ENCODE measurements around the gene EVI5. TPM values are rescaled to one million over a fixed set of nuclear protein-coding genes. Genes with fewer than 3 reads are reported as not detected.
A peak's percentile ranks its signal among the peaks of the same experiment; 100 is the strongest.

The EVI5 gene
- total RNA-seq, 1 donor from 2014 or later = 30.3 TPM

DNA sequence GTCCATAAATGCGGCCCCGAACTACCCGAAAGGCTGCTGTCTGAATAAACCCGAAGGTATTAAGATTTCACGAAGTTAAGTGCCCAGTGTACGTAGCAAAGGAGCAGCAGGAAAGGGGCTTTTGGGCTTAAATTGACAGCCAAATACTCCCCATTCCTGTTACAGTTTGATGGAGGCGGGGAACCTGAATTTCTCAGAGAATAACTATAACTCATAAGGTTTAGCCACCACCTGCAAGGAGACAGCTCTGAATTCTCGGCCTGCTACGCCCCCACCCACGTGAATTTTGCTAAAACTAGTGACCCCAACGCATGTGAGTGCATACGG is 303.3 kb downstream of the EVI5 start:
- Mint-ChIP-seq H3K9me3 (ENCODE audit: low read depth) (no peaks in the 10 kb centered on the region), H3K36me3 (ENCODE audit: insufficient read depth) (no peaks in the 10 kb centered on the region), H3K27ac (no peak overlapping the region), H3K4me1 (ENCODE audit: low read depth) (peaks cover 27% of the 10 kb centered on the region), H3K27me3 (peaks cover 89% of the 10 kb centered on the region), H3K4me3 (ENCODE audit: low read depth) (peak overlapping the region; percentile 44)
- TF ChIP-seq, protein P1, sequence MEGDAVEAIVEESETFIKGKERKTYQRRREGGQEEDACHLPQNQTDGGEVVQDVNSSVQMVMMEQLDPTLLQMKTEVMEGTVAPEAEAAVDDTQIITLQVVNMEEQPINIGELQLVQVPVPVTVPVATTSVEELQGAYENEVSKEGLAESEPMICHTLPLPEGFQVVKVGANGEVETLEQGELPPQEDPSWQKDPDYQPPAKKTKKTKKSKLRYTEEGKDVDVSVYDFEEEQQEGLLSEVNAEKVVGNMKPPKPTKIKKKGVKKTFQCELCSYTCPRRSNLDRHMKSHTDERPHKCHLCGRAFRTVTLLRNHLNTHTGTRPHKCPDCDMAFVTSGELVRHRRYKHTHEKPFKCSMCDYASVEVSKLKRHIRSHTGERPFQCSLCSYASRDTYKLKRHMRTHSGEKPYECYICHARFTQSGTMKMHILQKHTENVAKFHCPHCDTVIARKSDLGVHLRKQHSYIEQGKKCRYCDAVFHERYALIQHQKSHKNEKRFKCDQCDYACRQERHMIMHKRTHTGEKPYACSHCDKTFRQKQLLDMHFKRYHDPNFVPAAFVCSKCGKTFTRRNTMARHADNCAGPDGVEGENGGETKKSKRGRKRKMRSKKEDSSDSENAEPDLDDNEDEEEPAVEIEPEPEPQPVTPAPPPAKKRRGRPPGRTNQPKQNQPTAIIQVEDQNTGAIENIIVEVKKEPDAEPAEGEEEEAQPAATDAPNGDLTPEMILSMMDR (IDR thresholded peaks at IDR 0.05; ENCODE audit: unreplicated experiment) = no peak
- DNase-seq (ENCODE audit: low spot score, unreplicated experiment) = no peak

GRCh38 chr1:92480813-92481598 is 303.9 kb downstream of the EVI5 start:
- peak overlapping the region; percentile 44 for H3K4me3 Mint-ChIP-seq (ENCODE audit: low read depth)
- H3K9me3 Mint-ChIP-seq (ENCODE audit: low read depth) = no peaks in the 10 kb centered on the region
- TF ChIP-seq, protein P1 (IDR thresholded peaks at IDR 0.05; ENCODE audit: unreplicated experiment) = no peak
- H3K27ac Mint-ChIP-seq = peak overlapping the region; percentile 85
- peaks cover 24% of the 10 kb centered on the region for H3K4me1 Mint-ChIP-seq (ENCODE audit: low read depth)
- peak; percentile 23 for DNase-seq (ENCODE audit: low spot score, unreplicated experiment)
- no peaks in the 10 kb centered on the region for H3K36me3 Mint-ChIP-seq (ENCODE audit: insufficient read depth)
- peaks cover 91% of the 10 kb centered on the region for H3K27me3 Mint-ChIP-seq

DNA sequence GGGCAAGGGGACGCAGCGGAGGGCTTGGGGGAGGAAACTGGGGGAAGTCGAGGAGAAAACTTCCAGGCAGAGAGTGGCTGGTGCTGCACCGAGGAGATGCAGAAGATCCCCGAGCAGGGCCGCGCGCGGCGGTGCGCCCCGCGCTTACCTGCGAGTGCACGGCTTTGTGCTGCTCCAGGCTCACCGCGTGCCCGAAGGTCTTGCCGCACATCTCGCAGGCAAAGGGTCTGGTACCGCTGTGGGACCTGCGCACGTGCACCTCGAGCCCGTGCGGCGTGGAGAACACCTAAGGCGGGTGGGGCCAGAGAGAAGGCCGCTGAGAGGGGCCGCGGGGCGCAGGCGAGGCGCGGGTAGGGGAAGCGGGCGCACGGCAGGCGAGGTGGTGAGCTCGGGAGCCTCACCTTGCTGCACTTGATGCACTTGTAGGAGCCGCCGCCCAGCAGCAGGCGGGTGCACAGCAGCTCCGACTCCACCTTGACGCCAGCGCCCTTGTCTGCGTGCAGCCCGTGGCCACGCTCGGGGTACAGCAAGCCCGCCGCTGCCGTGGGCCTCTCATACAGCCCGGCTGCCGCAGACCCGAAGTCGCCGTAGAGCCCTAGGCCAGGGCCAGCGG is 304.6 kb downstream of the EVI5 start:
- Mint-ChIP-seq H3K4me1 (ENCODE audit: low read depth) (peaks cover 23% of the 10 kb centered on the region), H3K9me3 (ENCODE audit: low read depth) (no peaks in the 10 kb centered on the region), H3K4me3 (ENCODE audit: low read depth) (peak overlapping the region; percentile 55), H3K36me3 (ENCODE audit: insufficient read depth) (no peaks in the 10 kb centered on the region), H3K27me3 (peaks cover 96% of the 10 kb centered on the region), H3K27ac (peak overlapping the region; percentile 52)
- TF ChIP-seq, protein P1 (IDR thresholded peaks at IDR 0.05; ENCODE audit: unreplicated experiment) = no peak
- peak; percentile 25 for DNase-seq (ENCODE audit: low spot score, unreplicated experiment)

GRCh38 chr1:92479587-92479986 is 305.3 kb downstream of the EVI5 start:
- Mint-ChIP-seq H3K27me3 (peaks cover 96% of the 10 kb centered on the region), H3K36me3 (ENCODE audit: insufficient read depth) (no peaks in the 10 kb centered on the region), H3K27ac (no peak overlapping the region), H3K9me3 (ENCODE audit: low read depth) (no peaks in the 10 kb centered on the region), H3K4me1 (ENCODE audit: low read depth) (peaks cover 19% of the 10 kb centered on the region), H3K4me3 (ENCODE audit: low read depth) (no peak overlapping the region)
- DNase-seq (ENCODE audit: low spot score, unreplicated experiment) = no peak
- TF ChIP-seq, protein P1 (IDR thresholded peaks at IDR 0.05; ENCODE audit: unreplicated experiment) = no peak

DNA sequence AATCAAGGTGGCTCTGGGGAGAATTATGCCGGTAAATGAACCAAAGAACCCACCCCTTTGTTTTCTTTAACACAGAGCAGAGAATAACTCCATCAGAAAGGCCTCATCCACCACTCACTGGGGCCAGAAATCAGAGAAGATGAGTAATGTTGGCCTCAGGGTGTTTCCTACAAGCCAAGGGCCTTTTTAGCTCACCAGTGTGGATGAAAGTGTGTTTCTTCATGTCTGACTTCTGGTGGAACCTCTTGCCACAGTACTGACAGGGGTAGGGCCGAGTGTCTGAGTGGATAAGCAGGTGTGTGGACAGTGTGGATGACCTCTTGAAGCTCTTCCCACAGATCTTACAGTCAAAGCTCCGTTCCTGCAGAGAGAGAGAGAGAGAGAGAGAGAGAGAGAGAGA is 306.5 kb downstream of the EVI5 start:
- Mint-ChIP-seq H3K27me3 (peaks cover 97% of the 10 kb centered on the region), H3K4me3 (ENCODE audit: low read depth) (no peak overlapping the region), H3K9me3 (ENCODE audit: low read depth) (no peaks in the 10 kb centered on the region)

More for the DNA sequence above, 306.5 kb downstream of the EVI5 start:
- no peak for DNase-seq (ENCODE audit: low spot score, unreplicated experiment)
- TF ChIP-seq, protein P1 (IDR thresholded peaks at IDR 0.05; ENCODE audit: unreplicated experiment) = no peak
- no peaks in the 10 kb centered on the region for H3K36me3 Mint-ChIP-seq (ENCODE audit: insufficient read depth)
- H3K27ac Mint-ChIP-seq = no peak overlapping the region
- peaks cover 12% of the 10 kb centered on the region for H3K4me1 Mint-ChIP-seq (ENCODE audit: low read depth)
